Neuronal stem cell (in vitro differentiated cells): Measurements from ENCODE around the gene KCNQ1.

Source experiments
- DNase-seq: peaks from one replicate; pipeline ENCODE4 v3.0.0-alpha.2; 2013; ENCODE audit warnings: low spot score
- H2AFZ ChIP-seq: one replicate; pipeline ENCODE4 v1.6.1; 2013; ENCODE audit warnings: mild to moderate bottlenecking, low read length, inconsistent platforms
- H2AK5ac ChIP-seq: 2 replicates; pipeline ENCODE4 v1.6.1; 2013; ENCODE audit warnings: low read depth, mild to moderate bottlenecking, inconsistent platforms, low read length, moderate library complexity, mixed read lengths
- H2BK120ac ChIP-seq: 2 replicates; pipeline ENCODE4 v1.6.1; 2013; ENCODE audit warnings: low read depth, mild to moderate bottlenecking, inconsistent platforms, low read length, moderate library complexity, mixed read lengths
- H2BK12ac ChIP-seq: one replicate; pipeline ENCODE4 v1.6.1; 2013; ENCODE audit warnings: low read length, inconsistent platforms
- H2BK15ac ChIP-seq: 2 replicates; pipeline ENCODE4 v1.6.1; 2013; ENCODE audit warnings: mild to moderate bottlenecking, low read length, inconsistent platforms, mixed read lengths
- H2BK5ac ChIP-seq: one replicate; pipeline ENCODE4 v1.6.1; 2013; ENCODE audit warnings: inconsistent platforms, mild to moderate bottlenecking, low read length, moderate library complexity
- H3K14ac ChIP-seq: one replicate; pipeline ENCODE4 v1.6.1; 2013; ENCODE audit warnings: low read length, inconsistent platforms
- H3K18ac ChIP-seq: 2 replicates; pipeline ENCODE4 v1.6.1; 2013; ENCODE audit warnings: low read length, inconsistent platforms
- H3K23ac ChIP-seq: 2 replicates; pipeline ENCODE4 v1.6.1; 2013; ENCODE audit warnings: low read depth, mild to moderate bottlenecking, mixed read lengths, low read length, inconsistent platforms; ENCODE audit not compliant: poor library complexity
- H3K27ac ChIP-seq: replicated peaks from 3 replicates; pipeline ENCODE4 v1.5.1; 2013; ENCODE audit warnings: low read length, inconsistent platforms
- H3K27me3 ChIP-seq, 3 experiments: 2 replicates each; pipeline ENCODE4 v1.6.1; 2013; ENCODE audit warnings: low read length in 3 of 3, mild to moderate bottlenecking in 2 of 3, inconsistent platforms in 1 of 3, low read depth in 1 of 3, mixed read lengths in 1 of 3, moderate library complexity in 1 of 3; ENCODE audit not compliant: control insufficient read depth in 3 of 3, insufficient read depth in 3 of 3
- H3K36me3 ChIP-seq, 2 donors: replicated peaks in 1 of 2; 2 replicates each; pipeline ENCODE4 v1.6.1; 2013; ENCODE audit warnings: low read length in 2 of 2; ENCODE audit not compliant: control insufficient read depth in 2 of 2, insufficient read depth in 2 of 2
- H3K4ac ChIP-seq: 2 replicates; pipeline ENCODE4 v1.6.1; 2013; ENCODE audit warnings: inconsistent platforms, mild to moderate bottlenecking, low read length, moderate library complexity
- H3K4me1 ChIP-seq, 2 donors: 1 replicate in 1 of 2; 2 replicates in 1 of 2; pipeline ENCODE4 v1.6.1; 2013; ENCODE audit warnings: low read length in 2 of 2, low read depth in 1 of 2; ENCODE audit not compliant: control insufficient read depth in 2 of 2, insufficient read depth in 1 of 2
- H3K4me2 ChIP-seq: one replicate; pipeline ENCODE4 v1.6.1; 2013; ENCODE audit warnings: mild to moderate bottlenecking, low read length, inconsistent platforms; ENCODE audit not compliant: insufficient read depth, poor library complexity, severe bottlenecking
- H3K4me3 ChIP-seq, 2 donors: 2 replicates each; pipeline ENCODE4 v1.5.1; 2013; ENCODE audit warnings: low read length in 2 of 2, mild to moderate bottlenecking in 2 of 2, inconsistent platforms in 1 of 2, moderate library complexity in 1 of 2
- H3K79me1 ChIP-seq: one replicate; pipeline ENCODE4 v1.6.1; 2013; ENCODE audit warnings: low read depth, mild to moderate bottlenecking, inconsistent platforms, low read length, moderate library complexity
- H3K9ac ChIP-seq: one replicate; pipeline ENCODE4 v1.6.1; 2013; ENCODE audit warnings: mild to moderate bottlenecking, low read depth, low read length, inconsistent platforms; ENCODE audit not compliant: poor library complexity
- H3K9me3 ChIP-seq, 2 donors: replicated peaks in 1 of 2; 2 replicates each; pipeline versions ENCODE3 to v1.6.1; 2013; ENCODE audit warnings: low read length in 2 of 2, mild to moderate bottlenecking in 2 of 2, inconsistent platforms in 1 of 2, low read depth in 1 of 2, mixed read lengths in 1 of 2, moderate library complexity in 1 of 2; ENCODE audit not compliant: control insufficient read depth in 2 of 2, insufficient read depth in 1 of 2
- H4K8ac ChIP-seq: one replicate; pipeline ENCODE4 v1.6.1; 2013; ENCODE audit warnings: low read depth, mild to moderate bottlenecking, inconsistent platforms, low read length, moderate library complexity
- H4K91ac ChIP-seq: one replicate; pipeline ENCODE4 v1.6.1; 2013; ENCODE audit warnings: low read length, low read depth, mild to moderate bottlenecking, inconsistent platforms; ENCODE audit not compliant: poor library complexity
- WGBS, 2 donors: extraction: QIAGEN DNeasy Blood & Tissue Kit; methylation state at CpG; one replicate each; pipeline ENCODE4 v1.1.7; 2013; ENCODE audit warnings: missing lambda C conversion rate in 2 of 2, mixed read lengths in 1 of 2; ENCODE audit not compliant: insufficient read length in 2 of 2, insufficient replicate concordance in 1 of 2; ENCODE audit errors: extremely low coverage in 2 of 2; 5-methylcytosine and 5-hydroxymethylcytosine counted together

Gene KCNQ1

DNA sequence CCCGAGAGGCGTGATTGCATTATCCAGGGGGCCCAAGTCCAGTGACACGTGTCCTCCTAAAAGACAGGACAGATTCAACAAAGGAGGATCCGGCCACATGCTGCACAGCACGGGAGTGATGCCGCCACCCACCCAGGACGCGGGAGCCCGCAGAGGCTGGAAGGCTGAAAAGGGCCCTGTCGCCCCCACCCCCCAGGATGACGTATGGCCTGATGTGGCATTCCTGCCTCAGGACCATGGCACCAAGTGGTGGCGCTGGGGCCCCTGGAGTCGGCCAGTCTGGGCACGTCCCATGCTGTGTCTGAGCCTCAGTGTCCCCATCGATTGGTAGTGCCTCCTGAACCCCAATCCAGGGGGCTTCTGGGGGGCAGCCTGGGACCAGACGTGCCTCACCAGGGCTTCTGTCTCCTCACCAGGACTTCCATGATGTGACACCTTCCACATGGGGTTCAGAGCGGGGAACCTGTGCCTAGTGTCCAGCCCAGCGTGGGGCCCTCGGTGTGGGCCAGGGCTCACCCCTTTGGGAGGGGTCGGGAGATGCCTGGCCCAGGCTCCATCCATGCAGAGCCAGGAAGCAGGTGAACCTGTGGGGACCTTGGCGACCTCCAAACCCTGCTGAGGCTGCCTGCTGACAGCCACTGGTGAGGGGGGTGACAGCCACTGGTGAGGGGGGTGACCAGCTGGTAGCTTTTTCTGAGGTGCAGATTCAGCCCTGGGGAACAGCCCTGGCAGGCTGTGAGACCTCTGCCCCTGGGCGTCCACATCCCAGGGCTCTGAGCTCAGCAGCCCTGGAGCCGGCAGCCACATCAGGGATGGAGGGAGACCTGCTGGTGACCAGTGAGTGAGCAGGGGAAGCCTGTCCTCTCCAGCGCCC, 75.3 kb downstream of the KCNQ1 start:
- no peak overlapping the region for H3K14ac ChIP-seq
- no peak overlapping the region for H3K23ac ChIP-seq
- no peak overlapping the region for H2BK120ac ChIP-seq
- peak overlapping the region; percentile 65 for H3K18ac ChIP-seq
- H4K91ac ChIP-seq, result no peak overlapping the region
- no peaks in the 10 kb centered on the region for H3K4me1 ChIP-seq
- H2BK15ac ChIP-seq, result peak overlapping the region; percentile 27
- no peak overlapping the region for H2BK5ac ChIP-seq
- H3K27ac ChIP-seq, result no peak overlapping the region
- H2AFZ ChIP-seq, result no peak overlapping the region
- no peaks in the 10 kb centered on the region for H3K79me1 ChIP-seq
- no peak overlapping the region for H3K4me3 ChIP-seq
- H4K8ac ChIP-seq, result no peak overlapping the region
- H3K9ac ChIP-seq, result no peak overlapping the region
- no peaks in the 10 kb centered on the region for H3K36me3 ChIP-seq
- WGBS, 2 donors, result no CpG with 5 or more reads among the region's 24 CpGs
- no peak overlapping the region for H3K4me2 ChIP-seq
- H3K9me3 ChIP-seq, result no peaks in the 10 kb centered on the region
- no peak for DNase-seq
- H2BK12ac ChIP-seq, result no peak overlapping the region
- H2AK5ac ChIP-seq, result peak overlapping the region; percentile 18
- no peak overlapping the region for H3K4ac ChIP-seq
- H3K27me3 ChIP-seq, result peaks cover 0 to 14% (median 0%) of the 10 kb centered on the region in 3 experiments

DNA sequence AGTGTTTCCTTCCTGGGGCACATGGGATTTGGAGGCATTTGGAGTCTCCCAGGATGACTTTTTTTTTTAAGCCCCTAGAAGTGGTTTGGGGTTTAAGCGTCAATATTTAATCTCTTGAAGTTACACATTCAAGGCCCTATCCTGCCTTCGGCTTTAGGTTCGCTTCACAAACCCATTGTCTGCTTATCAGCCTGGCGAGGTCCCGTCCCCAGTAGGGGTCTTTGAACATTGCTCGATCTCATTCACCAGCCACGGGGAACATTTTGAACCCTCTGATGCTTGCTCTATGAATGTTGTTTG, 75.9 kb downstream of the KCNQ1 start:
- H2BK120ac ChIP-seq, result no peak overlapping the region
- H3K18ac ChIP-seq, result no peak overlapping the region
- H4K91ac ChIP-seq, result no peak overlapping the region
- no peaks in the 10 kb centered on the region for H3K9me3 ChIP-seq
- H3K36me3 ChIP-seq, result no peaks in the 10 kb centered on the region
- no peak overlapping the region for H3K23ac ChIP-seq
- DNase-seq, result no peak
- H2BK5ac ChIP-seq, result no peak overlapping the region
- no peak overlapping the region for H2BK15ac ChIP-seq
- no peaks in the 10 kb centered on the region for H3K79me1 ChIP-seq
- H2BK12ac ChIP-seq, result no peak overlapping the region
- H3K9ac ChIP-seq, result no peak overlapping the region
- H2AFZ ChIP-seq, result no peak overlapping the region
- no peak overlapping the region for H3K4me3 ChIP-seq
- H3K4me1 ChIP-seq, result no peaks in the 10 kb centered on the region
- H3K4ac ChIP-seq, result no peak overlapping the region
- no peak overlapping the region for H3K14ac ChIP-seq
- H3K27me3 ChIP-seq, result peaks cover 0 to 14% (median 2%) of the 10 kb centered on the region in 3 experiments
- peak overlapping the region; percentile 18 for H2AK5ac ChIP-seq
- no CpG with 5 or more reads among the region's 7 CpGs for WGBS, 2 donors
- H3K4me2 ChIP-seq, result no peak overlapping the region
- no peak overlapping the region for H4K8ac ChIP-seq
- H3K27ac ChIP-seq, result no peak overlapping the region

DNA sequence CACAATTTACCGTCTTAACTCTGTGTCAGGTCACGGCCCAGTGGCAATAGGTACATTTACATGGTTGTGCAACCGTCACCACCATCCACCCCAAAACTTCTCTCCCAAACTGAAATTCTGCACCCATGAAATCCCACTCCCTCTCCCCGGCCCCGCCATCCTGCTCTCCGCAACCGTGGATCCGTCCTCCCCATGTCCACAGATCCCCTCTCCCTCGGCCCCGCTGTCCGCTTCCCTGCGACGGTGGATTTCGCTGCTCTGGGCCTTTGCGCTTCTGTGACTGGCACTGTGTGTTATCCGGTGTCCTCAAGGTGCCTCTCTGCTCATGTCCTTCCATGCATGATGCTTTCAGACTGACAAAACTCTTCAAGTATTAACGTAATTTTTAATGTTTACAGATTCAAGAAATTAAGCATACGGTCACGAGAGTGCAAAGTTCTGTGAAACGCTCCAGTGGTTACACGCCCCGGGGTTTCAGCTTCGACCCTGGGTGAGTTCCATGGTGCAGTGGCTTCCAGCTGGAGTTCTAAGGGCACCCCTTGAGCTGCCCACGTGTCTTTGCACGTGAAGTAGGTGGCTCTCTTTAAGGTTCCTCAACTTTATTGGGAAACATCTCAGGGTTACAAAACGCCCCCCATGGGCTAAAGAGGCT, 76.4 kb downstream of the KCNQ1 start:
- H3K9me3 ChIP-seq, result no peaks in the 10 kb centered on the region
- H3K14ac ChIP-seq, result no peak overlapping the region
- no peak overlapping the region for H3K4me2 ChIP-seq
- peak overlapping the region; percentile 16 for H2BK12ac ChIP-seq
- no peak overlapping the region for H3K4ac ChIP-seq
- H2BK120ac ChIP-seq, result no peak overlapping the region
- H4K8ac ChIP-seq, result no peak overlapping the region
- no CpG with 5 or more reads among the region's 26 CpGs for WGBS, 2 donors
- peak overlapping the region; percentile 65 for H3K23ac ChIP-seq
- H3K18ac ChIP-seq, result peak overlapping the region; percentile 66
- peak overlapping the region; percentile 61 for H2AK5ac ChIP-seq
- H3K27ac ChIP-seq, result no peak overlapping the region
- no peak overlapping the region for H3K4me3 ChIP-seq
- H2BK5ac ChIP-seq, result no peak overlapping the region
- no peak overlapping the region for H3K9ac ChIP-seq
- peaks cover 0 to 19% (median 2%) of the 10 kb centered on the region in 3 experiments for H3K27me3 ChIP-seq
- H3K4me1 ChIP-seq, result no peaks in the 10 kb centered on the region
- no peak for DNase-seq
- no peaks in the 10 kb centered on the region for H3K79me1 ChIP-seq
- no peak overlapping the region for H2AFZ ChIP-seq
- H3K36me3 ChIP-seq, result no peaks in the 10 kb centered on the region
- H4K91ac ChIP-seq, result no peak overlapping the region
- H2BK15ac ChIP-seq, result no peak overlapping the region
